GF-D8 (cell line): ENCODE data around the gene KCNIP2.

ENCODE experiments used
- DNase-seq: peaks from one replicate; lab custom pipeline; 2025; lab: John Stamatoyannopoulos, UW

The KCNIP2 gene

GRCh38 chr10:101851411-101852116, 8.0 kb upstream of the KCNIP2 start:
- DNase-seq = no peak

- DNase-seq = no peak
These were observed 7.1 kb upstream of the KCNIP2 start for GRCh38 chr10:101850749-101851148.

DNA sequence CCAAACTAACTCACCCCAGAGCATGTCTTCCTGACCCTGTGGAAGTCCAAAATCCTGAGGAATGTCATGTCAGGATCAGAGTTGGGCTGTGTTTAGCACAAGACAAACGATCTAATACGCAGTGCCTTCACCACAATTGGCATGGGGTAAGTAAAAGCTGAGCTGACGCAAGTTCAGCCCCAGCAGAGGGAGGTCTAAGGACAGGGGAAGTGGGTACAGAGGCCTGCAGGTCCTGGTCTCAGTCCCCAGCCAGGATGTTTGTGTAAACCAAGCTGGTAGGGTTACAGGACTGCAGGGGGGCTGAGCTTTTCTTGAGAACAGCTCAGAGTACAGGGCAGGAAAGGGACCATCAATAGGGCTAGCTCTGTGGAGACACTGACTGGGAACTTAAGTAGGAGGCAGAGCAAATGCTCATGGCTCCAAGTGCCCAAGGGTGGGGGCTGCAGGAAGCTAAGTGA, 5.3 kb upstream of the KCNIP2 start:
- peak; percentile 77 for DNase-seq

DNA sequence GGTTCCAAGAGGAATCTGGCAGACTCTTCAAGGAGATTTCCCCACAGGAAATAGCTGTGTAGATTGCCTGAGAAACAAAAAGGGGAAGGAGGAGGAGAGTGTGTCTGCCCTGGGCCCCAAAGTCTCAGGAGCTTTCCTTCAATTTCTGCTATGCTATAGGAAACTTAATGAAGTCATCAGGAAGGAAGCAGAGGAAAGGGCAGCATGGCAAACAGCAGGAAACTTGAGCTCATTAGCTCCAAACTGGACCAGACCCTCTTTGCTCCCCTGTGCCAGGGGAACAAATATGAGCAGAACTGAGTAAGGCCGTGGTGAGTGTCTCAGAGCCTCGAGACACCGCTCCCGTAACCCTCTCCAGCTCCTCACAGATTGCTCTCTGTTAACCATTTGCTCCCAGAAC, 4.8 kb upstream of the KCNIP2 start:
- peak; percentile 62 for DNase-seq

DNA sequence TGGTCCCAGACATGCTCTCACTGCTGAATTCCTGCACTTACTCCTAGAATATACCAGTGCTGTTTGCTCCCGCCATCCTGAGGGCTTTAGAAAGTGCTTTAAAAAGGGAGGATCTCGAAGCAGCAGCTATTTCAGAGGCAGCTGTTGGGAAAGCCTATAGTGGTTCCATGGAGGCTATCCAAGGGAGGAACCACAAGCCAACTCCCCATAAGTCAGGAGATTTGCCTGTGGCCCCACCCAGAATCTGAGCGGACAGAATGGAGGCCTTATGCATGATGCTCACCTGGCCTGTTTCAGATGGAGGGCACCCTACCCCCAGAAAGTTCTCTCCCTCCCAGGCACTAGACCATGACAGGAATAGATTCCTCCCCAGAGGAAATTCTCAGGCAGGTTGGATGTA, 2.3 kb upstream of the KCNIP2 start:
- DNase-seq = no peak

GRCh38 chr10:101841826-101842225, 1.8 kb downstream of the KCNIP2 start:
- DNase-seq = no peak

GRCh38 chr10:101840741-101841453, 2.7 kb downstream of the KCNIP2 start:
- DNase-seq = no peak

DNA sequence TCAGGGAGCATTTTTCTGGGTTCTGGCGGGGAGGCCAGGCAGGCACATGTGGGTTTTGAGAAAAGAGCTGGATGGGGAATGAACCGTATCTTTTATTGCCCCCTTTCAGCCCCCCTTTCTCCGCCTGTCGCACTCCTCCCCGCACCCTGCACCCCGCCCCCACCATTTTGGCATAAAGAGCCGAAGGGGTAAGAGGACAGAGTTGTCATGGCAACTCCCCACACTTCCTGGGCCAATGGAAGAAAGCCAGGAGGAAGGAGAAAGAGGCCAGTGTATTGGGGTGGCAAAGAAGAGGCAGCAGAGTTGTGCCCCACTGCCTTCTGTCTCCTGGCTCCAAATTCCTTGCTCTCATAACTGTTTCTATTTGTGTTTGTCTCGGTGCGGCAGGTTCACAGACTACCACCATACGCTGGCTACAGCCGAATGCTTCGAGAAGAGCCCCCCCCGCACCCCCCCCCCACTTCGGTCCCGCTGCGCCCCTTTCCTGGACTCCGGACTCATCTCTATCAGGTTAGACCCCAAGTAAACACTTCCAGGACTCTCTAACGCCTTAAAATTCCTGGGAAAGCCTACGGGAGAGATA, 3.4 kb downstream of the KCNIP2 start:
- DNase-seq = no peak

GRCh38 chr10:101839416-101840063, 4.1 kb downstream of the KCNIP2 start:
- no peak for DNase-seq

GRCh38 chr10:101839002-101839401, 4.6 kb downstream of the KCNIP2 start:
- DNase-seq = no peak

GRCh38 chr10:101838416-101838970, 5.1 kb downstream of the KCNIP2 start:
- DNase-seq = no peak

- no peak for DNase-seq
These were observed 5.9 kb downstream of the KCNIP2 start for GRCh38 chr10:101837748-101838147.

GRCh38 chr10:101835362-101835761, 8.2 kb downstream of the KCNIP2 start:
- no peak for DNase-seq

- DNase-seq = peak; percentile 47
These were observed 9.3 kb downstream of the KCNIP2 start for GRCh38 chr10:101834341-101834740.

DNA sequence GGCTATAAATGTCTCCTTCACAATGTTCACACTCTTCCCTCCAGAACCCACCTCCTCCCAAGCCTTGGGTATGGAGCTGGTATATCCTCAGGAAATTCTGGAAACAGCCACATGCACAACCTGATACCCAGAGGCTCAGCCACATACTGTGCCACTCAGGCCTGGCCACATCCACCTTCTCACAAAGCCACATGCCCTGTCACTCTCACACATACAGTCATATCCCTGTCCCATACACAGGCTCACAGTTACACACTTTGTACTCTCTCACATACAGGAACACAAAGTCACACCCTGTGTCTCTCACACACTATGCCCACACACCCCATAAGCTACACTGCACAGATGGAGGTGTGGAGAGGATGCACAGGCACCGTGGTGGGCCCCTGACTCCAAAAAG, 10.1 kb downstream of the KCNIP2 start:
- DNase-seq = no peak

DNA sequence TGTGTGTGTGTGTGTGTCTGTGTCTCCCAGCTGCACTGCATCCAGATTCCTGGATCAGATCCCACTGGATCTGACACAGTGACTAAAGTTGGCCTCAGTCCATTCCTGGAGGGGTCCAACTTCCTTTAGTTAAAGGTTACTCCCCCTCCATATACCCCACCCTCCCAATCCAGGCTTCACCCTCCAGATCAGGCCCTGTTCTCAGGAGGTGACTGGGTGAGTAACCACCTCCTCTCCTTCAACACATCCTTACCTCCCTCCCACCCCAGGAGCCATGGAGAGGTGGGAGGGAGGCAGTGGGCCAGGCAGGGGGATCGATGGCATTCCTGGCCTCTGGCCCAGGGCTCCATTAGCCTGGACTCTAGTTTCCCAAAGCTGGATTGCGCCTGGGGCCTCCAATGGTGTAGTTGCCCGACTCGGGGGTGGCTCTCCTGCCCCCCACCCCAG, 11.3 kb downstream of the KCNIP2 start:
- no peak for DNase-seq

- no peak for DNase-seq
These were observed 12.3 kb downstream of the KCNIP2 start for GRCh38 chr10:101831169-101831811.

- peak; percentile 78 for DNase-seq
These were observed 13.1 kb downstream of the KCNIP2 start for GRCh38 chr10:101830322-101831168.

GRCh38 chr10:101829561-101830315, 13.9 kb downstream of the KCNIP2 start:
- no peak for DNase-seq
